Peyer's patch (tissue), 4 donors: ENCODE measurements around the gene FAM228B.

ENCODE experiments used
- POLR2A ChIP-seq, 2 donors: fragments of 450-650 bp; IDR thresholded peaks; one replicate each; pipeline ENCODE4 v1.5.1; 2017; ENCODE audit warnings: antibody characterized with exemption in 2 of 2, mild to moderate bottlenecking in 2 of 2, moderate library complexity in 2 of 2
- TF ChIP-seq, protein P1 (sequence below), 6 experiments: fragments of 450-650 bp in 4 of 6; fragments of 200-600 bp in 2 of 6; sonication (generic) in 1 of 6; IDR thresholded peaks; one replicate each; pipeline ENCODE4 v1.5.1; 2017 to 2019; ENCODE audit warnings: antibody characterized with exemption in 6 of 6, mild to moderate bottlenecking in 3 of 6, moderate library complexity in 1 of 6

DNA sequence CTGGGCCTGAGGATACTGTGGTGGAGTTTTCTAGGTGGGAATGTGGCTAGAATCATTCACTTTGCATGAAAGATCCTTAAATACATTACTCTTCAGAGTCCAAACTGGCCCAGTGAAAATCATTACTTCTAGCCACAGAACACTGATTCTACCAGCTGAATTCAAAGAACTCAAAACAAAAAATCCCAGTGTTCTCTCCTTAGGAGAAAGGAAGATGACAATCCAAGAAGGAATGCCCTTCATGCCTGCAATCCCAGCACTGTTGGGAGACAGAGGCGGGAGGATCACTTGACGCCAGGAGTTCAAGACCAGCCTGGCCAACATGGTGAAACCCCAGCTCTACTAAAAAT, 86.8 kb downstream of the FAM228B start:
- TF ChIP-seq, protein P1, sequence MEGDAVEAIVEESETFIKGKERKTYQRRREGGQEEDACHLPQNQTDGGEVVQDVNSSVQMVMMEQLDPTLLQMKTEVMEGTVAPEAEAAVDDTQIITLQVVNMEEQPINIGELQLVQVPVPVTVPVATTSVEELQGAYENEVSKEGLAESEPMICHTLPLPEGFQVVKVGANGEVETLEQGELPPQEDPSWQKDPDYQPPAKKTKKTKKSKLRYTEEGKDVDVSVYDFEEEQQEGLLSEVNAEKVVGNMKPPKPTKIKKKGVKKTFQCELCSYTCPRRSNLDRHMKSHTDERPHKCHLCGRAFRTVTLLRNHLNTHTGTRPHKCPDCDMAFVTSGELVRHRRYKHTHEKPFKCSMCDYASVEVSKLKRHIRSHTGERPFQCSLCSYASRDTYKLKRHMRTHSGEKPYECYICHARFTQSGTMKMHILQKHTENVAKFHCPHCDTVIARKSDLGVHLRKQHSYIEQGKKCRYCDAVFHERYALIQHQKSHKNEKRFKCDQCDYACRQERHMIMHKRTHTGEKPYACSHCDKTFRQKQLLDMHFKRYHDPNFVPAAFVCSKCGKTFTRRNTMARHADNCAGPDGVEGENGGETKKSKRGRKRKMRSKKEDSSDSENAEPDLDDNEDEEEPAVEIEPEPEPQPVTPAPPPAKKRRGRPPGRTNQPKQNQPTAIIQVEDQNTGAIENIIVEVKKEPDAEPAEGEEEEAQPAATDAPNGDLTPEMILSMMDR (IDR thresholded peaks at IDR 0.05): no peak
- TF ChIP-seq POLR2A (IDR thresholded peaks at IDR 0.05): no peak
